ENCODE data around the gene NRG3.

GRCh38 chr10:82071231-82071630 lies 196.2 kb downstream of the NRG3 start:
- TF ChIP-seq POLR2AphosphoS5 (IDR thresholded peaks at IDR 0.05; ENCODE audit: low read depth, low read length) (no peak), SPI1 (IDR thresholded peaks at IDR 0.05; ENCODE audit: low read depth, low read length) (peak; percentile 85)

Data from GM12891 (cell line).